Astrocyte of the cerebellum (primary cell): ENCODE results near the gene EDA.

Experiments used
- DNase-seq: peaks from one replicate; pipeline ENCODE4 v3.0.0-alpha.2; 2011; ENCODE audit warnings: low read depth
- H3K4me3 ChIP-seq: 2 replicates; pipeline ENCODE4 v1.5.1; 2011; ENCODE audit warnings: mild to moderate bottlenecking, low read depth, low read length, moderate library complexity
- CTCF ChIP-seq: IDR thresholded peaks from 2 replicates; pipeline ENCODE4 v1.5.1; 2012; ENCODE audit warnings: low read length, low read depth, moderate library complexity, mild to moderate bottlenecking; ENCODE audit errors: missing control alignments
- in situ Hi-C: cut with HindIII; loops from 2 replicates; pipeline ENCODE4 v1.10.0; 2017; ENCODE audit warnings: low sequenced_read_pairs

The EDA gene

GRCh38 chrX:69759921-69760625 is 144.2 kb downstream of the EDA start:
- in situ Hi-C loops: no loop called here
- no peak overlapping the region for H3K4me3 ChIP-seq
- no peak for TF ChIP-seq CTCF
- DNase-seq: no peak

- TF ChIP-seq CTCF: no peak
- in situ Hi-C loops: no loop called here
- no peak overlapping the region for H3K4me3 ChIP-seq
- DNase-seq: no peak
Observed at GRCh38 chrX:69761633-69762032, 145.7 kb downstream of the EDA start.

- in situ Hi-C loops: no loop called here
- DNase-seq: no peak
- TF ChIP-seq CTCF: no peak
- H3K4me3 ChIP-seq: no peak overlapping the region
Observed at GRCh38 chrX:69762340-69762739, 146.4 kb downstream of the EDA start.

GRCh38 chrX:69793260-69793935 is 177.5 kb downstream of the EDA start:
- in situ Hi-C loops: no loop called here
- TF ChIP-seq CTCF: no peak
- no peak overlapping the region for H3K4me3 ChIP-seq
- DNase-seq: no peak

- no peak overlapping the region for H3K4me3 ChIP-seq
- no peak for DNase-seq
- no peak for TF ChIP-seq CTCF
- in situ Hi-C loops: no loop called here
Observed at GRCh38 chrX:69795702-69796101, 179.8 kb downstream of the EDA start.

GRCh38 chrX:69807400-69807799 is 191.5 kb downstream of the EDA start:
- no peak for DNase-seq
- H3K4me3 ChIP-seq: no peak overlapping the region
- in situ Hi-C loops: no loop called here
- TF ChIP-seq CTCF: no peak
